Keratinocyte (primary cell): ENCODE measurements around the gene ZNF385A.

Experiments used
- EZH2 ChIP-seq: IDR thresholded peaks from one replicate; pipeline ENCODE4 v1.6.1; 2012; ENCODE audit warnings: inconsistent platforms, mild to moderate bottlenecking, low read length, moderate library complexity
- TF ChIP-seq, protein P1 (sequence below), 3 experiments: IDR thresholded peaks in 1 of 3; conservative IDR thresholded peaks in 1 of 3; optimal IDR thresholded peaks in 1 of 3; 2 replicates in 2 of 3; 3 replicates in 1 of 3; pipeline versions ENCODE3 to v1.5.1; 2011; ENCODE audit warnings: low read length in 3 of 3, mild to moderate bottlenecking in 3 of 3, moderate library complexity in 2 of 3, control low read depth in 1 of 3, inconsistent platforms in 1 of 3; ENCODE audit not compliant: insufficient read depth in 2 of 3; ENCODE audit errors: extremely low read depth in 1 of 3

- TF ChIP-seq, protein P1, sequence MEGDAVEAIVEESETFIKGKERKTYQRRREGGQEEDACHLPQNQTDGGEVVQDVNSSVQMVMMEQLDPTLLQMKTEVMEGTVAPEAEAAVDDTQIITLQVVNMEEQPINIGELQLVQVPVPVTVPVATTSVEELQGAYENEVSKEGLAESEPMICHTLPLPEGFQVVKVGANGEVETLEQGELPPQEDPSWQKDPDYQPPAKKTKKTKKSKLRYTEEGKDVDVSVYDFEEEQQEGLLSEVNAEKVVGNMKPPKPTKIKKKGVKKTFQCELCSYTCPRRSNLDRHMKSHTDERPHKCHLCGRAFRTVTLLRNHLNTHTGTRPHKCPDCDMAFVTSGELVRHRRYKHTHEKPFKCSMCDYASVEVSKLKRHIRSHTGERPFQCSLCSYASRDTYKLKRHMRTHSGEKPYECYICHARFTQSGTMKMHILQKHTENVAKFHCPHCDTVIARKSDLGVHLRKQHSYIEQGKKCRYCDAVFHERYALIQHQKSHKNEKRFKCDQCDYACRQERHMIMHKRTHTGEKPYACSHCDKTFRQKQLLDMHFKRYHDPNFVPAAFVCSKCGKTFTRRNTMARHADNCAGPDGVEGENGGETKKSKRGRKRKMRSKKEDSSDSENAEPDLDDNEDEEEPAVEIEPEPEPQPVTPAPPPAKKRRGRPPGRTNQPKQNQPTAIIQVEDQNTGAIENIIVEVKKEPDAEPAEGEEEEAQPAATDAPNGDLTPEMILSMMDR (optimal IDR thresholded peaks at IDR 0.05 in 1 of 3, IDR thresholded peaks at IDR 0.05 in 1 of 3, conservative IDR thresholded peaks at IDR 0.05 in 1 of 3; ENCODE audit: extremely low read depth in 1 of 3, insufficient read depth in 2 of 3, low read length in 3 of 3), result no peak
- TF ChIP-seq EZH2, result no peak
Observed at GRCh38 chr12:54337280-54337842, 47.2 kb downstream of the ZNF385A start.
